GM20000 (cell line): ENCODE results near the gene MECP2.

Source experiments
- DNase-seq: peaks from one replicate; pipeline ENCODE4 v3.0.0; 2012; ENCODE audit warnings: low spot score
- CTCF ChIP-seq: IDR thresholded peaks from 2 replicates; pipeline ENCODE4 v1.5.1; 2012; ENCODE audit warnings: mild to moderate bottlenecking, control low read depth; ENCODE audit errors: extremely low read depth, missing control alignments

Gene MECP2

GRCh38 chrX:154136627-154137161 lies 39.2 kb upstream of the MECP2 start:
- DNase-seq: peak; percentile 74
- TF ChIP-seq CTCF: peak; percentile 68

GRCh38 chrX:154135458-154136229 lies 38.1 kb upstream of the MECP2 start:
- no peak for TF ChIP-seq CTCF
- no peak for DNase-seq

- TF ChIP-seq CTCF: no peak
- DNase-seq: no peak
These were observed 34.8 kb upstream of the MECP2 start for GRCh38 chrX:154132366-154132765.

- DNase-seq: no peak
- no peak for TF ChIP-seq CTCF
These were observed 34.4 kb upstream of the MECP2 start for GRCh38 chrX:154131955-154132354.

- no peak for DNase-seq
- no peak for TF ChIP-seq CTCF
These were observed 28.6 kb upstream of the MECP2 start for GRCh38 chrX:154126101-154126500.

GRCh38 chrX:154125391-154126040 lies 28.0 kb upstream of the MECP2 start:
- no peak for DNase-seq

More at GRCh38 chrX:154125391-154126040, 28.0 kb upstream of the MECP2 start:
- TF ChIP-seq CTCF: no peak
